Upper lobe of right lung (tissue), 1 donor: ENCODE data around the gene OR10G7. TPM values are rescaled to one million over a fixed set of nuclear protein-coding genes. Genes with fewer than 3 reads are reported as not detected.
A peak's percentile ranks its signal among the peaks of the same experiment; 100 is the strongest.

Experiments used
- ATAC-seq: fragments of 200-7000 bp; cut with Tn5 transposase; one replicate; pipeline ENCODE4 v1.9.1; 2020; ENCODE audit warnings: mild to moderate bottlenecking, moderate library complexity
- DNase-seq: peaks from one replicate; pipeline ENCODE4 v3.0.0-alpha.2; 2020
- H3K27ac ChIP-seq: fragments of 200-600 bp; one replicate; pipeline ENCODE4 v1.8.0; 2022
- H3K27me3 ChIP-seq: fragments of 200-600 bp; one replicate; pipeline ENCODE4 v1.8.0; 2022; ENCODE audit warnings: mild to moderate bottlenecking
- H3K36me3 ChIP-seq: fragments of 200-600 bp; one replicate; pipeline ENCODE4 v1.8.0; 2022
- H3K4me1 ChIP-seq: fragments of 200-600 bp; one replicate; pipeline ENCODE4 v1.8.0; 2022
- H3K4me3 ChIP-seq: fragments of 200-600 bp; one replicate; pipeline ENCODE4 v1.8.0; 2022; ENCODE audit warnings: mild to moderate bottlenecking
- H3K9me3 ChIP-seq: fragments of 200-600 bp; one replicate; pipeline ENCODE4 v1.8.0; 2022
- intact Hi-C: fragments of 100-400 bp; cut with DNase I; formaldehyde crosslinking; loops from one replicate; pipeline ENCODE4 v1.11.0; 2022
- total RNA-seq: library from RNA; stranded (reverse); fragmentation: NEBNext Ultra II Directional; extraction: Animal tissue kit (Norgen Biotek cat#: 25700); gene quantifications from one replicate; pipeline ENCODE4 v1.2.1, GENCODE V29; 2021
- TF ChIP-seq, protein P1 (sequence below): fragments of 200-600 bp; IDR thresholded peaks from one replicate; pipeline ENCODE4 v1.8.0; 2022; ENCODE audit warnings: antibody characterized with exemption
- donor health status: DM: no; HTN: yes; CAD: no; lungs with severe emphysema.

OR10G7 gene
- total RNA-seq, 1 donor from 2014 or later = not detected

DNA sequence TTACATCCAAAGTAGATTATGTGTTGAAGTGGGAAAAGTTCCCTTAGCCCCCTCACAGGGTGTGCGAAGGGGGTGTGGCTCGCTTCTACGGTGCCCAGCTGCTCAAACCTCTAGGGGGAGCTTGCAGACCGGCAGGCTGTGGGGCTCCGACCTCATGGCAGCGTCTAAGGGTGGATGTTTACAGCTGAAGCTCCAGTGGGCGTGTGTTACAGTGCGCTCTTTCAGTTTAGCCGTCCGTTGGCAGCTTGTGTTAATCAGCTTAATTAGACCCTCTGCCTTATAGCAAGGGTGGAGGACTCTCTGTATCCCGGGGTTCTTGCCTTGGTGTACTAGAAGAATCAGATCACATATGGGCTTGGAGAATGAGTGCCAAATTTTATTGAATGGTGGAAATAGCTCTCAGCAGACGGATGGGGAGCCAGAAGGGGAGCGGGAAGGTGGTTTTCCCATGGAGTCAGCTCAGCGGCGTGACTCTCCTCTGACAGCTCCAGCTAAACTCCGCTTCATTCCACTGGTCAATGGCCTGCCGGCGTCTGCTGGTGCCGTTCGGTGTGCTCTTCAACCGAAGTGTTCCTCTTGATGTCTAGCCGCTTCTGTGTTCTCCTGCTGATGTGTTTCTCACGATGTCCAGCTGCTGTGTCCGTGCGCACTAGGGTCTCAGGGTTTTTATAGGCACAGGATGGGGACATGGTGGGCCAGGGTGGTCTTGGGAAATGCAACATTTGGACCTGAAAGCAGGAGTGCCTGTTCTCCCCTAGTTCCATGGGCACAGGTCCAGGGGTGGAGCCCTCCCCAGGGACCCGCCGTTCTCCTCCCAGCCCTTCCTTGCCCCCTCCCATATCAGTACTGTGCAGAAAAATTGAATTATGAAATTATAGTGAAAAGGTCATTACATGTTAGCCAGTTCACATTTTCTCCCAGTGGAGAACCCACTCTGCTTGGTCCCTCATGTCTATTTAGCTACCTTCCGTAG is 28.6 kb upstream of the OR10G7 start:
- Histone ChIP-seq H3K27ac (no peak overlapping the region), H3K4me1 (peaks cover 19% of the 10 kb centered on the region), H3K36me3 (no peaks in the 10 kb centered on the region), H3K27me3 (peaks cover 23% of the 10 kb centered on the region), H3K9me3 (no peaks in the 10 kb centered on the region), H3K4me3 (peak overlapping the region; percentile 17)
- ATAC-seq (peak; percentile 86), DNase-seq (peak; percentile 75)
- TF ChIP-seq, protein P1, sequence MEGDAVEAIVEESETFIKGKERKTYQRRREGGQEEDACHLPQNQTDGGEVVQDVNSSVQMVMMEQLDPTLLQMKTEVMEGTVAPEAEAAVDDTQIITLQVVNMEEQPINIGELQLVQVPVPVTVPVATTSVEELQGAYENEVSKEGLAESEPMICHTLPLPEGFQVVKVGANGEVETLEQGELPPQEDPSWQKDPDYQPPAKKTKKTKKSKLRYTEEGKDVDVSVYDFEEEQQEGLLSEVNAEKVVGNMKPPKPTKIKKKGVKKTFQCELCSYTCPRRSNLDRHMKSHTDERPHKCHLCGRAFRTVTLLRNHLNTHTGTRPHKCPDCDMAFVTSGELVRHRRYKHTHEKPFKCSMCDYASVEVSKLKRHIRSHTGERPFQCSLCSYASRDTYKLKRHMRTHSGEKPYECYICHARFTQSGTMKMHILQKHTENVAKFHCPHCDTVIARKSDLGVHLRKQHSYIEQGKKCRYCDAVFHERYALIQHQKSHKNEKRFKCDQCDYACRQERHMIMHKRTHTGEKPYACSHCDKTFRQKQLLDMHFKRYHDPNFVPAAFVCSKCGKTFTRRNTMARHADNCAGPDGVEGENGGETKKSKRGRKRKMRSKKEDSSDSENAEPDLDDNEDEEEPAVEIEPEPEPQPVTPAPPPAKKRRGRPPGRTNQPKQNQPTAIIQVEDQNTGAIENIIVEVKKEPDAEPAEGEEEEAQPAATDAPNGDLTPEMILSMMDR = peak; percentile 41
- intact Hi-C loops = no loop called here

- ATAC-seq = peak; percentile 38
Observed at GRCh38 chr11:124068601-124069110, 27.5 kb upstream of the OR10G7 start.

DNA sequence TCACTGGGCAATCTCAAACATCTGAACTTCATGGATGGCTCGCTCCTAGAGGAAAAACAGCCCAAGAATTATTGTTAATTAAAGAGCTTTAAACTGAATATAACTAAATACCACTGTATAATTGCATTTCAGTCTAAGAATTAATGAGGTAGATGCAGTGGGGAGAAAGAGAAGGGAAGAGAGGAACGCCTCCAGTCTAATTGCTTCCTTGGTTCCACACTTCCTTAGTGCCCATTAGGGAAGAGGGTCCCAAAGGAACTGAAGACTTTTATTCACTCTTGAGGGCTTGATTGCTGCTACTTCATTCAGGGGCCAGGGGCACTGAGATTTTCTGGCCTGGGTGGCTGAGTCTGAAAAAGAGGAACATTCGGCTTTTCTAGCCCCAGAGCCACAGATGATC is 11.8 kb upstream of the OR10G7 start:
- H3K27me3 ChIP-seq = no peaks in the 10 kb centered on the region
- no peaks in the 10 kb centered on the region for H3K9me3 ChIP-seq
- no peaks in the 10 kb centered on the region for H3K4me1 ChIP-seq
- no peak for ATAC-seq
- no peaks in the 10 kb centered on the region for H3K36me3 ChIP-seq
- intact Hi-C loops = no loop called here
- TF ChIP-seq, protein P1 = no peak
- H3K4me3 ChIP-seq = no peak overlapping the region
- DNase-seq = no peak
- H3K27ac ChIP-seq = no peak overlapping the region

More at GRCh38 chr11:124068601-124069110, 27.5 kb upstream of the OR10G7 start:
- DNase-seq = no peak
- Histone ChIP-seq H3K27me3 (peaks cover 23% of the 10 kb centered on the region), H3K36me3 (no peaks in the 10 kb centered on the region), H3K9me3 (no peaks in the 10 kb centered on the region), H3K27ac (no peak overlapping the region), H3K4me3 (no peak overlapping the region), H3K4me1 (peaks cover 19% of the 10 kb centered on the region)
- intact Hi-C loops = no loop called here
- TF ChIP-seq, protein P1 = no peak

DNA sequence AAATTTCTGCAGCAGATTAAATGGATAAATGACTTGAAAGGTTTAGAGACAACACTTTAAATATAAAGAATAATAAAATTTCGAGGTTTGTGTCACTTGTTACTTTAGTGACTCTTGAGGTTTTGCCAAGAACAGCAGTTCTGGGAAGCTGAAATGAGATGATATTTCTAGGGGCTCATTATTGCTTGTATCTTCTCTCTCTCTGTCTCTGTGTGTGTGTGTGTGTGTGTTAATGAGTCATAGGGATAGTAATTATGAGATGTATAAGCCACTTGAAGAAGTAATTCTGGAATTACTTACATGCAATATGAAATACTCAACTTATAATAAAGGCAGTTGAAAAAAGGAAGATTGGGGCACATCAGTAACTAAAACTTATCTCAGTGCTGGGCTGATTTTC is 9.6 kb upstream of the OR10G7 start:
- intact Hi-C loops = no loop called here
- H3K36me3 ChIP-seq = no peaks in the 10 kb centered on the region
- TF ChIP-seq, protein P1 = no peak
- DNase-seq (no peak), ATAC-seq (no peak)
- no peak overlapping the region for H3K27ac ChIP-seq
- no peaks in the 10 kb centered on the region for H3K27me3 ChIP-seq
- H3K4me3 ChIP-seq = no peak overlapping the region
- no peaks in the 10 kb centered on the region for H3K4me1 ChIP-seq
- no peaks in the 10 kb centered on the region for H3K9me3 ChIP-seq

DNA sequence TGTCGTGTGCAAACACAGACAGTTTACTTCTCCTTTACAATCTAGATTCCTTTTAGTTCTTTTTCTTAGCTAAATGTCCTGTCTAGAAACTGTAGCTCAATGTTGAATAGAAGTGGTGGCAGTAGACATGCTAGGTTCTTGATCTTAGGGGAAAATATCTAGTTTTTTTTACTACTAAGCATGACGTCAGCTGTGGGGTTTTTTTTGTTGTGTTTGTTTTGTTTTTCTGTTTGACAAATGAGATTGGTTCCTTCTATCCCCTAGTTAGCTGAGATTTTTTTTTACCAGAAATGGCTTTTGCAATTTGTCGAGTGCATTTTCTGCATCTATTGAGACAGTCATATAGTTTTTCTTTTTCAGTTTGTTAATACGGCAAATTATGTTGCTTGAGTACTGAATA is 2.3 kb upstream of the OR10G7 start:
- H3K27ac ChIP-seq = no peak overlapping the region
- ATAC-seq = no peak
- H3K4me1 ChIP-seq = no peaks in the 10 kb centered on the region
- intact Hi-C loops = no loop called here
- H3K27me3 ChIP-seq = no peaks in the 10 kb centered on the region
- H3K36me3 ChIP-seq = no peaks in the 10 kb centered on the region
- TF ChIP-seq, protein P1 = no peak
- no peaks in the 10 kb centered on the region for H3K9me3 ChIP-seq
- H3K4me3 ChIP-seq = no peak overlapping the region
- no peak for DNase-seq
